Raji (cell line): ENCODE results near the gene PCDHA11.
"Not testable (repeated sequence)": the region's sequence is repeated elsewhere in the genome, so short reads cannot be mapped to it uniquely, and the experiment has no call there.

Experiments
- POLR2A ChIP-seq: IDR thresholded peaks from 2 replicates; pipeline ENCODE4 v1.6.1; 2011; ENCODE audit warnings: low read depth, low read length, control low read depth; ENCODE audit not compliant: insufficient read depth

The PCDHA11 gene

GRCh38 chr5:140868721-140869554, at the start of gene PCDHA11:
PCDHA11 (plus strand) TSS chr5:140868957; CDS start chr5:140869104, 147 bp downstream.
- TF ChIP-seq POLR2A, result no peak

GRCh38 chr5:140821375-140822280, 47.1 kb upstream of the PCDHA11 start, which contains the start of gene PCDHA5:
PCDHA5 (plus strand) TSS chr5:140821613.
- no peak for TF ChIP-seq POLR2A

GRCh38 chr5:140822281-140822629, 46.5 kb upstream of the PCDHA11 start:
- TF ChIP-seq POLR2A, result no peak

GRCh38 chr5:140823475-140823874, 45.3 kb upstream of the PCDHA11 start:
- TF ChIP-seq POLR2A, result no peak

GRCh38 chr5:140827704-140828361, 40.9 kb upstream of the PCDHA11 start, which contains the start of gene PCDHA6:
PCDHA6 (plus strand) TSS chr5:140827960; CDS start chr5:140828092, 132 bp downstream.
- no peak for TF ChIP-seq POLR2A

- no peak for TF ChIP-seq POLR2A
Measured at GRCh38 chr5:140828362-140828737, 40.4 kb upstream of the PCDHA11 start.

GRCh38 chr5:140833993-140834392, 34.8 kb upstream of the PCDHA11 start, which contains the start of gene PCDHA7:
PCDHA7 (plus strand) TSS chr5:140834269; CDS start chr5:140834384, 115 bp downstream.
- no peak for TF ChIP-seq POLR2A

GRCh38 chr5:140835622-140836510, 32.9 kb upstream of the PCDHA11 start:
- no peak for TF ChIP-seq POLR2A

GRCh38 chr5:140840978-140841962, 27.5 kb upstream of the PCDHA11 start, which contains the start of gene PCDHA8:
PCDHA8 (plus strand) TSS chr5:140841187; CDS start chr5:140841322, 135 bp downstream.
- no peak for TF ChIP-seq POLR2A

- TF ChIP-seq POLR2A, result no peak
Measured at GRCh38 chr5:140842798-140843733, 25.7 kb upstream of the PCDHA11 start.

- TF ChIP-seq POLR2A, result not testable (repeated sequence)
Measured at GRCh38 chr5:140848139-140849102, 20.3 kb upstream of the PCDHA11 start, which contains the start of gene PCDHA9. PCDHA9 (plus strand) TSS chr5:140848382; CDS start chr5:140848496, 114 bp downstream.
